ENCODE results near the gene UFD1.

The UFD1 gene, protein sequence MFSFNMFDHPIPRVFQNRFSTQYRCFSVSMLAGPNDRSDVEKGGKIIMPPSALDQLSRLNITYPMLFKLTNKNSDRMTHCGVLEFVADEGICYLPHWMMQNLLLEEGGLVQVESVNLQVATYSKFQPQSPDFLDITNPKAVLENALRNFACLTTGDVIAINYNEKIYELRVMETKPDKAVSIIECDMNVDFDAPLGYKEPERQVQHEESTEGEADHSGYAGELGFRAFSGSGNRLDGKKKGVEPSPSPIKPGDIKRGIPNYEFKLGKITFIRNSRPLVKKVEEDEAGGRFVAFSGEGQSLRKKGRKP

DNA sequence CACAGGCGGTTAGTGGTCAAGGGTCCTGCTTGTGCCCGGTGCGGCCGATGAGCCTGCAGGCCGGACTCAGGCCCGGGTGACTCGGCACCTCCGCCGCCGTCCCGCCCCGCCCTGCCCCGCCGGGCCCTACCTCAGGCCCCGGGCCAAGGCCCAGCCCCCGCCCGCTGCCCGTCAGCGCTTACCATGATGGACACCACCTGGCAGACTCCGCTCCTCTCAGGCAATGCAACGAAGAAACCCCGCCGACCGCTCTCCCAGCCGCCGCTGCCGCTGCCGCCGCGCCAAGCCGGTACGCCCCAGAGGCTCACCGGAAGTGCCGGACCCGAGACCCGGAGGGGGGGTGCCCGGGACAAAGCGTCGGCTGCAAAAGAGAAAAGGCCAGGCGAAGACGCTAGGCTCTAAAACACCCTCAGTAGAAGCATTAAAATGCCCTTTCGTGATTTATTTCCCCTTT lies at the start of gene UFD1:
UFD1 (minus strand) TSS at position 293 of the 454 bp plus-strand sequence; CDS start at position 185, 108 bp downstream.
- DNase-seq (ENCODE audit: low read depth): peak; percentile 74

DNA sequence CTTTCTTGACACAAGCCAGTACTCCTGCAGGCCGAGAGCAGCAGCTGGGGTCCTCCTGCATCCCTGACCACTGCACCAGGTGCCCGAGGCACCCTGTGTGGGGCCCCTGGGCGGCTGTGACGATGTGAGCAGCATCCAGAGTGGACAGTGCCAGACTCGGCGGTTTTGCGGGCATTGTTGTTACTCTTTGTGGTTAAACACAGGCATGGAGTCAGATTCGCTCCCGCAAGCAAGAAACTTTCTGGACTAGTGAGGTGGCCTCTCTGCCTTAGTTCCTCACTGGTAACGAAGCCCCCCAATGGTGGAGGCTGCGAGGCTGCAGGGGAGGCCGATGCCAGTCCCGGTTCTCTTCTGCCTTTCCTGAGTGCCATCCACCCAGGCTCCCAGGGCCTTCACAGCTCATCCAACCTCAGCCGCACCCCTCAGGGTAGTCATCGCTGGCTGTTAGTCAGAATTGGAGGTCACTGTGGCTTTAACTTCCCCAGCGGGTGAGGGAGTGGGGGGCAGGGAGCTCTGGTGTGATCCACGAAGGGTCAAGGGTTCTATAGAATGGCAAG lies 48.9 kb upstream of the UFD1 start:
- DNase-seq (ENCODE audit: low read depth): no peak

- no peak for DNase-seq (ENCODE audit: low read depth)
Measured at GRCh38 chr22:19527321-19527721, 48.3 kb upstream of the UFD1 start.

DNA sequence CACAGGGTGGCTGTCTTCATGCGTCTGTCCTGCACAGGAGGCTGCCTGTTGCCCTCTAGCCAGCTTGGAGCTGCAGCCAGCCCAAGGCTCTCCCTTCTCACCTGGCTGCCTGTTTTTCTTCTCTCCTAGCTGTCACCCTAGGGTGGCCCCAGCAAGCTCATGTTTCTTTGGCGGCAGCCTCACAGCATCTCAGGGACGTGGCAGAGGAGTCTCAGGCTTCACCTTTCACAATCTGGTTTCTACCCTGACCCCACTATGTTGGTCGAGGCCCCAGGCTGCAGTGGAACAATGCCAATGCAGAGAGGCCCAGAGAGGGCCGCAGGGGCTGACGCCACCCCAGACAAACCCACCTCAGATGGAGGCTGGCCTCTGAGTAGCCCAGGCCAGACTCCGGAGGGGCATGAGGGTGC lies 47.7 kb upstream of the UFD1 start:
- no peak for DNase-seq (ENCODE audit: low read depth)

DNA sequence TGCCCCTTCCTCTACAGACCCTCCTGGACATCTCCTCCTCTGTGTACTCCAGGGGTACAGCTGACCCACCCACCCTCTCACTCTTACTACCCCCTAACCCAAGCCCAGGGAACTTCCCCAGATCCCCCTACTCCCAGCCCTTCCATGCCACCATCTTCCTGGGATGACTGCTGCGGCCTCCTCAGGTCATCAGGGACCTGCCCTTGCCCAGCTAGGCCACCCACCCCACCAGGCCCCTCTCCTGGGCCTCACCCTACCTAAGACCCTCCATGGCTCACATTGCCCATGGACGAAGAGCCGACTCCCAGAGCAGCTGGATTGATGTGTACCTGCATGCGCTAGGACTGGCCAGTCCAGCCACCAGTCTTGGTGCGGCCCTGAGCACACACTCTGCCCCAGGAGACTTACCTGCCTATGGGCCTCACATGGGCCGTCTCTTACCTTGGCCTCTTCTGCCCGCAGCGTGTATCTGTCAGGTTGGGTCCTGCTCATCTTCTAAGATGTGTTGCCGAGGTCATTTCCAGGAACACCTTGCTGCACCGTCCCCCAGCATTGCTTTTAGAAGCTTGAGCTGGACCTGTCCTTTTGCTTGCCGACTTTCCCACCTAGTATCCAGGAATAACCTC lies 47.2 kb upstream of the UFD1 start:
- no peak for DNase-seq (ENCODE audit: low read depth)

DNA sequence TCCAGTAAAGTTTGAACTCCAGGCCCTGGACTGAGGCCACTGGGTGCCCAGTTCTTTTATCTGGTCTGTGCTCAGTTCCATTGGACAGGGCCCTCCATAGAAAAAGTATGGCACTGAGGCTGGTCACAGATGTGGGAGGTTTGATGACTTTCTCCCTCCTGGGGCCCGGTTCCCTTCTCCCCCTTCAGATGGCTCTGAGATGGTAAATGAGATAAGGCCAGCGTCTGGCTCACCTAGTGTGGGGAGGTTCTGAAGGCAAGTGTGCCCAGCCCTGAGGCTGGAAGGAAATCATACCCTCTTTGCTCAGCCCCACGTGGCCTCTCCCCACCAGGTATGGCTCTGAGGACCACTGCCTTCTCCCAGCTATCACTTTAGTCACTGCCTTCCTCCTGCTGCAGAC lies 46.7 kb upstream of the UFD1 start:
- no peak for DNase-seq (ENCODE audit: low read depth)

DNA sequence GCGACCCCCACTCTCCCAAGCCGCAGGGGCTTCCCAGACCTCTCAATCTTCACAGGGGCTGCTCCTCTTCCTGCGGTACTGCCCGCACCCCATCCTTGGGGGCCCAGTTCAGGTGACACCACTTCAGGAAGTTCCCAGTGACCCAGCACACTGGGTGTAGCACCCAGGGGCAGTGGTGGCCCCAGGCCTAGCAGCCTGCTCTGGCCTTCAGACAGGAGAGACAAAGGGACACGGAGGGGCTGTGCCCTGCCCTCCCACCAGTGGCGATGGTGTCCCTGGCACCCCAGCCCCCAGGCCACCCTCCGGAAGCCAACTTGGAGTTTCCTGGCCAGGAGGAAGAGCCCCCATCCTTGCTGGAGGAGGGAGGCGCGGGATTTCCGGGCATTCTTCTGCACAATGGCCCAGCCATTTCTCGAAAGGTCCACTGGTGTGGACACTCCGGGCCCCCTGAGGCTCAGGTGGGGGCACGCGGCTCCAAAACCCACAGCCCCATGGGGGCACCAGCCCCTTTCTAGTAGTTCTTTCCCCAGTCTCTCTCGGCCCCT lies 46.2 kb upstream of the UFD1 start:
- DNase-seq (ENCODE audit: low read depth): no peak

DNA sequence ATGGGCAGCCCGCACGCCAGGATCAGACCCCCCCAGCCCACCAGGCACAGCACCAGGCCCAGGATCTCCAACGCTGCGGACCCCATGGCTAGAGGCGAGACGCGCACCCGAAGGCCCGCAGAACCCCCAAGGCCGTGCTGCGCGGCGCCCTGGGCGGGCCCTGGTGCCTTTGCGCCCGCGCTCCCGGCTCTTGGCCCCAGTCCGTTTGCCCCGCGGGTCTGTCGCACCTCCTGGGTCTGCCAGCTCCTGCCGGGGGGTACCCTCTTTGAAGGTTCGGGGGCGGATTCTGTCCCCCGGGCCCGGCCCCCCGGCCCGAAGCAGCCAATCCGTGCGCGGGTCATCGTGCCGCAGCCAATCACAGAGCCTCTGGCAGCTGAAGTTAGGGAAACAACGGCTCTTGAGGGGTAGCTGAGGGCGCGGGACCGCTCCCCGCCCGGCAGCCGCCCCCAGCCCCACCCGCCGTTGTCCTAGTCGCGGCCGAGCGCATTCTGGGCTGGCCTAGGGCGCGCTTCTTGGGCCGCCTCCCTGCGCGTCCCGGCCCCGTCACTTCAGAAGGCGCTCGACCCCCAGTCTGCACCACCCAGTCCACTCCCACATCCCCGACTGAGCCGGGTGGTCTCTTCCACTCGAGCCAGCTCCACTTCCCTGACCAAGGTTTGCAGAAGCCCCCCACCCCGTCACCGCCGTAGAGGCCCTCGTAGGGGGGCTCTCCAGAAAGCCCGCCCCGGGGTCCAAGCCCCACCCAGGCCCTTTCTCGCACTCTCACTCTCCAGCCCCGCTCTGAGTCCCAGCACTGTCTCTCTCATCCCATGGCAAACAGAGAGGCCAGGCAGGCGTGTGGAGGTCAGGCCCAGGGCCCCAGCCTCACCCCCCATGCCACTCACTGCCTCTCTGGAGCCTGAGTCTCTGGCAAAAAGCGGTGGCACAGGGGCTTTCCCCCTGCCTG lies 45.5 kb upstream of the UFD1 start, which contains the start of gene CLDN5:
CLDN5 (minus strand) TSS at position 241 of the 946 bp plus-strand sequence; CDS start at position 86, 155 bp downstream.
- DNase-seq (ENCODE audit: low read depth): no peak

- no peak for DNase-seq (ENCODE audit: low read depth)
Measured at GRCh38 chr22:19523240-19524169, 44.5 kb upstream of the UFD1 start.

- DNase-seq (ENCODE audit: low read depth): no peak
Measured at GRCh38 chr22:19522881-19523239, 43.9 kb upstream of the UFD1 start.

GRCh38 chr22:19522190-19522880 lies 43.3 kb upstream of the UFD1 start:
- DNase-seq (ENCODE audit: low read depth): no peak

- no peak for DNase-seq (ENCODE audit: low read depth)
Measured at GRCh38 chr22:19520566-19521305, 41.7 kb upstream of the UFD1 start.

DNA sequence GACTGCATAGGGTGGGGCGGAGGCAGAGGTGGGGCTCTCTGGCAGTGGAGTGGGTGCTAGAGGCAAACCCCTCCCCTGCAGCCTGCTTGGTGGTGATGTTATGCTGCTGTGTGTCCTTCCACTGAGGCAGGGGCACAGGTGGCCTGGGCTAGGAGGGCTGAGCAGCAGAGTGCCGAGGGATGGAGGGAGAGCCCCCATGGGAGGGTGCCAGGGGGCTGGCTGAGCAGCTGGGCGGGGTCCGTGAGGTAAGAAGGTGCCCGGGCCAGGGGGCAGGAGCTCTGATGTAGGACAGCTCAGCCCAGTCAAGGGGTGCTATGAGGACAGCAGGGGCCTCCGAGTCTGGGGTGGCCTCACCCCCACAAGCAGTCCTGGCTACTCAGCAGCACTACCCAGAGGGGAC lies 41.0 kb upstream of the UFD1 start:
- DNase-seq (ENCODE audit: low read depth): no peak

DNA sequence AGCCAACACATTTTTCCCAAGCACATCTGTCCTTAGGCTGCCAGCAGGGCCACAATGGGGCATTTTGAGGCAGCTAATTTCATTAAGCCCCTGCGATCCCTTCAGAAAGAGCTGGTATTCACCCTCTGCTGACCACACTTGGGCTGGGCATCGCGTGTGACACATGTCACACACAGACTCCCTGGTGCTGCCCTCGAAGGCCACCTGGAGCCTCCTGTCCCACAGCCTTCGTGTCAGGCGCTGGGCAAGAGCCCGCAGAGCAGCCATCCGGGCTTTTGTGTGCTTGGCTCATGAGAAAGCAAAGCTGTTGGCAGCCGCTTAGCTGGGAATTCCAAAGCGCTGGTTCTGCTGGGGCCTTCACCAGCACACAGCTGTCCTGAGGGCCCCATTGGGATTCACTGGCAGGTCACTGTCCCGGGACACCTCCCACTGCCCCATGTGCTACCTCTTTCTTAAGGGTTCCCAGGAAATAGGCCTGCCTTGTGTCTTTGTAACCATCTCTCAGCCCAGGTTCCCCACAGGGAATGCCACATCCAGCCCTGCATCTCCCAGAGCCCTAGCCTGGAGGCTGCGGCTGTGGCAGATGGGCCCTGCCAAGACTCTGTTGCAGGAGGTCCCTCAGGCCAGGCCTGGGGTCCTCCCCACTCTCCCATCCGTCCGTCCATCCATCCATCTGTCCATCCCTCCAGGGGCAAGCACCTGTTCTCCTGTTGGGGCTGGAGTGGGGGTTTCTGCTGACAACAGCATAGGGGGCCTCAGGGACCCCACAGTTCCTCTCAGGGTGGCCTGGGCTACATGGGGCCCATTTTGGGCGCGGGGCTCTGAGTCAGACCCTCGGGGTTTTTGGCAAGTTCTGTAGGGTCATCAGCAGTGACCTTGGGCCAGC lies 40.3 kb upstream of the UFD1 start:
- no peak for DNase-seq (ENCODE audit: low read depth)

- DNase-seq (ENCODE audit: low read depth): no peak
Measured at GRCh38 chr22:19518635-19519034, 39.6 kb upstream of the UFD1 start.

GRCh38 chr22:19517919-19518611 lies 39.1 kb upstream of the UFD1 start:
- DNase-seq (ENCODE audit: low read depth): no peak

- no peak for DNase-seq (ENCODE audit: low read depth)
Measured at GRCh38 chr22:19517171-19517500, 38.1 kb upstream of the UFD1 start.
